HG02884 (cell line): ENCODE measurements around the gene SLC25A19.

ENCODE experiments used
- ATAC-seq: cut with Tn5 transposase; IDR thresholded peaks from one replicate; pipeline ENCODE4 v1.9.1; 2021; ENCODE audit warnings: mild to moderate bottlenecking, moderate library complexity; ENCODE audit not compliant: unreplicated experiment

Gene SLC25A19

DNA sequence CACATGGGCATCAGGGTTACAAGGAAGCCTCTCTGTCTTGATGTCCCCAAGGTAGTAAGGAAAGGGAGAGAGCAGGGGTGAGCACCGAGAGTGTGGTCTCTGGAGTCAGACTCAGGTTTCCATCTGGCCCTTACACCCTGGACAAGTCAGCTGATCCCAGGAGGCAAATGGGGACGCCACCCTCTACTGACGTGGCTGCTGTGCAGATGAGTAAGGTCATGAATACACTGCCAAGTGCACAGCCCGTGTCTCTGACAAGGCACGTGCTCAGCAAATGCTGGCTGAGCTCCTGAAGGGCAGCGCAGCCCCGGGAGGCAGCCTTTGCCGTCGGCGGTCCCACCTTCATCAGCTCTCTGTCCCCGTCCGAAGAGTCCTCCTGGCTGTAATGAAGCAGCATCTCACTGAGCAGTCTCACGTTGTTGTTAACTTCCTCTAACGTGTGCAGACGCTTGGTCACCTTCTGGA, 47.2 kb downstream of the SLC25A19 start:
- ATAC-seq, result no peak

GRCh38 chr17:75241502-75241901, 47.7 kb downstream of the SLC25A19 start:
- no peak for ATAC-seq

- no peak for ATAC-seq
Measured at GRCh38 chr17:75241143-75241430, 48.1 kb downstream of the SLC25A19 start.

- no peak for ATAC-seq
Measured at GRCh38 chr17:75240394-75241142, 48.7 kb downstream of the SLC25A19 start.

- ATAC-seq, result no peak
Measured at GRCh38 chr17:75239778-75240393, 49.3 kb downstream of the SLC25A19 start.

DNA sequence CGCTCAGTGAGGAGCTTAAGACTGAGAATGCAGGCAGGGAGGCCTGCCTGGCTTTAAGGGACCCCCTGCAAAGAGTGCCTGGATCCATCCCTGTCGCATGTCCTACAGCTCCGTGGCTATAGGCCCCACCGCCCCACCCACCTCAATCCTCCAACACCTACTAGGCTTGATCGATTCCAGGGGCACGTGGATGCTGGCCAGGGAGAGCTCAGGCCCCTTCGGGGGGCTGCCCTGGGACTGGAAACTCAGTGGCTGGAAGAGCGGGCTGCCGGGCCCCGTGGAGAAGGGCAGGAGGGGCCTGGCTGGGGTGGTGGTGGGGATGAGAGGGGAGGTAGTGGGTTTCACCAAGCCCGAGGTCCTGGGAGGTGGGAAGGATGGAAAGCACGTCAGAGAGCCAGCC, 50.0 kb downstream of the SLC25A19 start:
- no peak for ATAC-seq

- no peak for ATAC-seq
Measured at GRCh38 chr17:75238684-75239191, 50.5 kb downstream of the SLC25A19 start.

GRCh38 chr17:75238020-75238580, 51.1 kb downstream of the SLC25A19 start:
- no peak for ATAC-seq

- no peak for ATAC-seq
Measured at GRCh38 chr17:75237100-75238014, 51.9 kb downstream of the SLC25A19 start.

DNA sequence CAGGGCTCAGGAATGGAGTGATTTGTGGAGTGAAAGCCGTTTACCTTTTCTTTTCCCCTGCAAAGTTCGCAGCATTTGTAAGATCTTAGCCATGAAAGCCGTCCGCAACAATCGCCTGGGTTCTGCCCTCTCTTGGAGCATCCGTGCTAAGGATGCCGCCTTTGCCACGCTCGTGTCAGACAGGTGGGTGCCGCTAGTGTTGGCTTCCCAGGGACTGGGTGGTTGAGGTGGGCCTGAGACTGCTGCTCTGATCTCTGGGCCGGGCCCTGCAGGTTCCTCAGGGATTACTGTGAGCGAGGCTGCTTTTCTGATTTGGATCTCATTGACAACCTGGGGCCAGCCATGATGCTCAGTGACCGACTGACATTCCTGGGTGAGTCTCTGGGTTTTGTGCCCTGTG, 56.4 kb downstream of the SLC25A19 start:
- no peak for ATAC-seq

DNA sequence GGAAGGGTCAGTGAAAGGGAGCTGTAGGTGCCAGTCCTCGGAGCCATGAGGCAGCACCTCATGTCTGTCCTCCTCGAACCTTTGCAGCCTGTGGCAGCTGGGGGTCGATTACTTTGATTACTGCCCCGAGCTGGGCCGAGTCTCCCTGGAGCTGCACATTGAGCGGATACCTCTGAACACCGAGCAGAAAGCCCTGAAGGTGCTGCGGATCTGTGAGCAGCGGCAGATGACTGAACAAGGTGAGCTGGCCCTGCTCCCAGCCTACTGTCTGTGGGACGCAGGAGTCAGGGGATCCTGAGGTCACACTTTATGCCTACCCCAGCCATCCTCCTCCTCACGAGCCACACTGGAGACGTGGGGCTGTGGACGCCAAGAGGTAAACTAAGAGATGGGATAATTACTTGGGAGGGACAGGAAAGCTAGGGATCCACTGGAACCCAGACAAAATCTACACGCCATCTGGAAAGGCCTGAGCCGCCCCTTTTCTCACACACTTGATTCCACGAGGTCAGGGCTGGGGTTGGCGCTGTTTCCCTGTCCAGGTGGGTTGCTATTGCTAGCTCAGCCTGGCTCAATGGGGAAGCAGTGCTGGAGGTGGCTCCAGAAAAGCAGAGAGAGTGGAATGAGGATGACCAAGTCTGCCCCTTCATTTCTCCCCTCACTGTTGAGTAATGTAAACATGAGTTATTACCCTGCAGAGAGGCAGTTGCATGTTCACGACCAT, 57.3 kb downstream of the SLC25A19 start:
- ATAC-seq, result no peak

- ATAC-seq, result no peak
Measured at GRCh38 chr17:75231071-75231470, 58.2 kb downstream of the SLC25A19 start.

GRCh38 chr17:75228847-75229246, 60.4 kb downstream of the SLC25A19 start:
- no peak for ATAC-seq

- no peak for ATAC-seq
Measured at GRCh38 chr17:75228305-75228704, 60.9 kb downstream of the SLC25A19 start.

DNA sequence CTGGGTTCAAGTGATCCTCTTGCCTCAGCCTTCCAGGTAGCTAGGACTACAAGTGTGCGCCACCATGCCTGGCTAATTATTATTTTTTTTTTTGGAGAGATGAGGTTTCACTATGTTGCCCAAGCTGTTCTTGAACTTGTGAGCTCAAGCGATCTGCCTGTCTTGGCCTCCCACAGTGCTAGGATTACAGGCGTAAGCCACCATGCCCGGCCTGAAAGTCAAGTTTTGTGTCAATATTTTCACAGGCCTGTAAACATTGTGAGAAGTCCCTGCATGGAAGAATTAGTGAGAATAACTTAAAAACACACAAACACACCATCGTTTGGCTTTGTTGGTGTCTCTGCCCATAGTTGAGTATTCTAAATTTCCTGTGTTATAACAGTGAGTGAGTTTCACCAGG, 61.5 kb downstream of the SLC25A19 start:
- ATAC-seq, result no peak

DNA sequence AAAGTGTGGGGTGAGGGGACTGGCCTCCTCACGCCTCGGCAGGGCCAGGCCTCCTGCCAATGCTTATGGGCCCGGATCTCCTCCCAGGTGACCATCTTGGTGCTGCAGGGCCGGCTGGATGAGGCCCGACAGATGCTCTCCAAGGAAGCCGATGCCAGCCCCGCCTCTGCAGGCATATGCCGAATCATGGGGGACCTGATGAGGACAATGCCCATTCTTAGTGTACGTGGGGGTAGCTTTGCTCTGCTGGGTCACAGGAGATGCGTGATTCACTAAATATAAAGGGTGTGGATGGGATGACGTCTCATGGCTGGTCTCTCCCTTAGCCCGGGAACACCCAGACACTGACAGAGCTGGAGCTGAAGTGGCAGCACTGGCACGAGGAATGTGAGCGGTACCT, 64.2 kb downstream of the SLC25A19 start:
- ATAC-seq, result no peak
